GM12892 (cell line): ENCODE measurements around the gene ASB10.

ENCODE experiments used
- POLR2A ChIP-seq: IDR thresholded peaks from 2 replicates; pipeline ENCODE4 v1.6.1; 2011; ENCODE audit warnings: low read depth, low read length, control low read depth
- POLR2AphosphoS5 ChIP-seq: IDR thresholded peaks from 2 replicates; pipeline ENCODE4 v1.6.1; 2011; ENCODE audit warnings: low read depth, low read length, control low read depth
- TAF1 ChIP-seq: IDR thresholded peaks from 2 replicates; pipeline ENCODE4 v1.6.1; 2011; ENCODE audit warnings: low read depth, mild to moderate bottlenecking, control low read depth, low read length, borderline replicate concordance

DNA sequence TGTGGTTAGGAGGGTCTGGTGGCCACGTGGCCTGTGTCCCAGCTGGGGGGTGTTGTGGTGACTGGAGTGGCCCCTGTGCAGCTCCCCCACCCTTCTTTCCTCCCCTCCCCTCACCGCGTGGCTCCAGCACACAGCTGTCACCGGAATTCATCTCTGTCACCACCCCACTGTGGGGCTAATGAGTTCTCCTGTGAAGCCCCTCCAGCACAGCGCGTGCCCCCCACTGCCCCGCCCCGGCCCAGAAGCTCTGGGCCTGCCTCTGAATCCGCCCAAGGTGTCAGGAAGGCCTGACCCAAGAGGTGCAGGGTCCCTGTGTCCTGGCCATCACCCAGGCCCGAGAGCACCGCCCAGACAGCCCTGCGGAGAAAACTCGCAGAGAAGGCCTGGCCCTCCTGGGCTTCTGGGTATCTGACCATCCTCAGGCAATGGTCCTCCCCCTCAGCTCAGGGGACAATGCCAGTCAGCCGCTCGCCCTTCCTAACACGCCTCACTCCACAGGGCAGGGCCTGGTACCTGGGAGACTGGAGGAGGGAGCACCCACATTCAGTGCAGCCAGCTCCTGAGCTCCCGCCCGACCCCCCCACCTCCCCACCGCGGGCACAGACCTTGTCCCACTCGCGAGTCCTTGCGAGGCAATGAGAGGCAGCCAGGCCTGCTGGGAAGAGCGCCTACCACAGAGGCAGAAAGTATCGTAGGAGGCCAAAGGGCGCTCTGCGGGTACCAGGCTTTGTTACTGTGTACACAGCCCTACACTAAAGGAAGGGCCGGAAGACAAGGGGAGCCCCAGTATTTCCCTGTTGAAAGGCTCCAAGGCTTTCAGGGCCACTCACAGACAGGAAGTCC is 57.7 kb downstream of the ASB10 start:
- TF ChIP-seq POLR2AphosphoS5 (no peak), POLR2A (no peak), TAF1 (no peak)
